Smooth muscle cell (in vitro differentiated cells): ENCODE data around the gene SLC6A17. TPM values are rescaled to one million over a fixed set of nuclear protein-coding genes. Genes with fewer than 3 reads are reported as not detected.

Source experiments
- DNase-seq: peaks from one replicate; lab custom pipeline; 2025; ENCODE audit not compliant: unreplicated experiment; lab: John Stamatoyannopoulos, UW
- H2AFZ ChIP-seq: fragments of 200-600 bp; sonication (generic); 2 replicates; pipeline ENCODE4 v1.6.0; 2016; ENCODE audit warnings: antibody characterized with exemption, low read depth, mild to moderate bottlenecking
- H3F3A ChIP-seq: fragments of 200-600 bp; sonication (generic); 2 replicates; pipeline ENCODE4 v1.6.0; 2017; ENCODE audit warnings: antibody characterized with exemption, low read depth
- H3K27ac ChIP-seq: fragments of 200-600 bp; sonication (generic); 2 replicates; pipeline ENCODE4 v1.5.1; 2016; ENCODE audit warnings: low read depth, mild to moderate bottlenecking
- H3K27me3 ChIP-seq: fragments of 200-600 bp; sonication (generic); 2 replicates; pipeline ENCODE4 v1.6.1; 2016; ENCODE audit warnings: low read depth, mild to moderate bottlenecking
- H3K36me3 ChIP-seq: fragments of 200-600 bp; sonication (generic); 2 replicates; pipeline ENCODE4 v1.5.1; 2016; ENCODE audit warnings: low read depth
- H3K4me1 ChIP-seq: fragments of 200-600 bp; sonication (generic); 2 replicates; pipeline ENCODE4 v1.5.1; 2016; ENCODE audit warnings: low read depth
- H3K4me2 ChIP-seq: fragments of 200-600 bp; sonication (generic); 2 replicates; pipeline ENCODE4 v1.6.0; 2016; ENCODE audit warnings: mild to moderate bottlenecking
- H3K4me3 ChIP-seq: fragments of 200-600 bp; sonication (generic); 2 replicates; pipeline ENCODE4 v1.5.1; 2016; ENCODE audit warnings: mild to moderate bottlenecking
- H3K79me2 ChIP-seq: fragments of 200-600 bp; sonication (generic); 2 replicates; pipeline ENCODE4 v1.6.0; 2016; ENCODE audit warnings: low read depth, mild to moderate bottlenecking
- H3K9ac ChIP-seq: fragments of 200-600 bp; sonication (generic); 2 replicates; pipeline ENCODE4 v1.6.0; 2016; ENCODE audit warnings: low read depth
- H3K9me3 ChIP-seq: fragments of 200-600 bp; sonication (generic); replicated peaks from 2 replicates; pipeline ENCODE4 v1.5.1; 2016; ENCODE audit warnings: low read depth
- H4K20me1 ChIP-seq: fragments of 200-600 bp; sonication (generic); 2 replicates; pipeline ENCODE4 v1.6.0; 2016; ENCODE audit warnings: low read depth
- CTCF ChIP-seq: fragments of 200-600 bp; sonication (generic); IDR thresholded peaks from 2 replicates; pipeline ENCODE4 v1.5.1; 2017; ENCODE audit warnings: borderline replicate concordance, mild to moderate bottlenecking, antibody characterized with exemption; ENCODE audit not compliant: insufficient read depth, poor library complexity, severe bottlenecking
- WGBS: methylation state at CpG from one replicate; pipeline ENCODE4 v1.1.7; 2016; ENCODE audit warnings: low lambda C conversion rate; 5-methylcytosine and 5-hydroxymethylcytosine counted together
- polyA plus RNA-seq: library from polyadenylated mRNA; unstranded; fragments of >200 nt; fragmentation: Nextera tagmentation; extraction: Ambion mirVana; gene quantifications from 2 replicates; pipeline ENCODE4 v1.2.1, GENCODE V29; 2016
- total RNA-seq: library from RNA; depleted of rRNA; stranded (reverse); fragments of >200 nt; gene quantifications from 2 replicates; pipeline ENCODE4 v1.2.3, GENCODE V29; 2014

Gene SLC6A17
- total and polyA plus RNA-seq, 2 experiments from 2014 or later = 3.2 to 4.0 TPM

DNA sequence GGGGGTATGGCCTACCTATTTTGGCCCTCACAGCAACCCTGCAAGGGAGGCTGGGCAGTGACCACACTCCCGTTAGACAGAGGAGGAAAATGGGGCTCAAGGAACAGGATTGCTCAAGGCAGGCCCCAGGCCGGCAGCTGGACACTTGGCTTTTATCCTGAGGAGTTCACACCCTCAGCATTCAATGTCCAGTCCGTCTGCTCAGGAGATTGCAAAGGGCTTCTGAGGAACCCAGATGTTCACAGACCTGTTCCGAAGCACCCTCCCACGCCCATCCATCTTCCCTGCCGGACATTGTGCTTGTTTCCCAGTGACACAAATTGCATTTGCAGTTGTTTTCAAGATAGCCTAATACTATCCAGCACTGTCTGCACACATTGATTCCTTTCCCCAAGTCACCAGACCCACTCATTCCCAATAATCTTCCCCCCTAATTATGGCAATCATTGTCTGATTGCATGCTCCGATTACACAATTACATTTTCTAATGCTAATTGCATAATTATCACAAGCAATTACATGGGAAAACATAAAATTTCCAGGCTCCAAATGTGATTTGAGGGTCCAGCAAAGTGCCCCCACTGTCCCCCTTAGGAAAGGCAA lies 42.3 kb upstream of the SLC6A17 start:
- no peak for DNase-seq
- H4K20me1 ChIP-seq = no peaks in the 10 kb centered on the region
- no peak for TF ChIP-seq CTCF
- no peaks in the 10 kb centered on the region for H3F3A ChIP-seq
- H3K4me3 ChIP-seq = no peak overlapping the region
- H2AFZ ChIP-seq = no peak overlapping the region
- H3K79me2 ChIP-seq = no peaks in the 10 kb centered on the region
- no peak overlapping the region for H3K4me2 ChIP-seq
- WGBS = 60% methylated on average over 7 of the region's 7 CpGs
- H3K4me1 ChIP-seq = no peaks in the 10 kb centered on the region
- no peaks in the 10 kb centered on the region for H3K9me3 ChIP-seq
- H3K36me3 ChIP-seq = no peaks in the 10 kb centered on the region
- no peak overlapping the region for H3K27ac ChIP-seq
- H3K9ac ChIP-seq = no peak overlapping the region
- peaks cover 8% of the 10 kb centered on the region for H3K27me3 ChIP-seq

DNA sequence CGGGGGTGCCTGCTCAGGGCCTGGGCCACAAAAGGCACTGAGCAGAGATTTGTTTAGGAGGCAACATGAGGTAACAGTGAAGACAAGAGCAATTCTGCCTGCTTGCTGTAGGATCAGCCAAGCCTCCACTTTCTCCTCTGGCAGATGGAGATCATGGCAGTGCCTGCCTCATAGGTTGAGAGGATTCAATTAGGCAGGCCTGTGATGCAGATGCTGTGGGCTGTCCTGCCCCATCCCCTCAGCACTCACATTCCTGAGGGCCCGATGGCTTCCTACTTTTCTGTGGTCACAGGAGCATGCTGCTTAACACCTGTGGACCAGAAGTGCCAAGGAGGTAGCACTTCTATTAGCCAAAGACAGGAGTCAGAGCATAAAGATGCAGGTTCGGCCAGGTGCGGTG lies 39.2 kb upstream of the SLC6A17 start:
- Histone ChIP-seq H3K27me3 (peaks cover 17% of the 10 kb centered on the region), H3K4me3 (no peak overlapping the region), H4K20me1 (no peaks in the 10 kb centered on the region), H3K4me1 (no peaks in the 10 kb centered on the region), H3K27ac (no peak overlapping the region), H3F3A (no peaks in the 10 kb centered on the region), H3K4me2 (no peak overlapping the region), H2AFZ (no peak overlapping the region), H3K9ac (no peak overlapping the region), H3K9me3 (no peaks in the 10 kb centered on the region), H3K36me3 (no peaks in the 10 kb centered on the region), H3K79me2 (no peaks in the 10 kb centered on the region)
- 87% methylated on average over 4 of the region's 4 CpGs for WGBS
- no peak for DNase-seq
- no peak for TF ChIP-seq CTCF

- Histone ChIP-seq H3K4me1 (no peaks in the 10 kb centered on the region), H3K79me2 (no peaks in the 10 kb centered on the region), H3K9ac (no peak within 1 kb of the TSS), H3K9me3 (no peaks in the 10 kb centered on the region), H3F3A (no peaks in the 10 kb centered on the region), H4K20me1 (no peaks in the 10 kb centered on the region), H3K4me2 (no peak within 1 kb of the TSS), H3K36me3 (no peaks in the 10 kb centered on the region), H3K27me3 (peaks cover 17% of the 10 kb centered on the region), H3K4me3 (no peak within 1 kb of the TSS), H2AFZ (no peak within 1 kb of the TSS), H3K27ac (no peak within 1 kb of the TSS)
- no peak for TF ChIP-seq CTCF
- 88% methylated on average over 5 of the region's 5 CpGs for WGBS
- DNase-seq = no peak
These were observed 38.2 kb upstream of the SLC6A17 start, which contains the start of gene UBL4B for GRCh38 chr1:110112143-110112542. Gene UBL4B (plus strand): TSS chr1:110112443. CDS start chr1:110112535, 92 bp downstream.

DNA sequence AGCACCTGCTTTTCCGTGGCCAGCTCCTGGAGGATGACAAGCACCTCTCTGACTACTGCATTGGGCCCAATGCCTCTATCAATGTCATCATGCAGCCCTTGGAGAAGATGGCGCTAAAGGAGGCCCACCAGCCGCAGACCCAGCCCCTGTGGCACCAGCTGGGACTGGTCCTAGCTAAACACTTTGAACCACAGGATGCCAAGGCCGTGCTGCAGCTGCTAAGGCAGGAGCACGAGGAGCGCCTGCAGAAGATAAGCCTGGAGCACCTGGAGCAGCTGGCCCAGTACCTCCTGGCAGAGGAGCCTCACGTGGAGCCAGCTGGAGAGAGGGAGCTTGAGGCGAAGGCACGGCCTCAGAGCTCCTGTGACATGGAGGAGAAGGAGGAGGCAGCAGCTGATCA lies 37.6 kb upstream of the SLC6A17 start:
- Histone ChIP-seq H3K9ac (no peak overlapping the region), H3K9me3 (no peaks in the 10 kb centered on the region), H3K4me3 (no peak overlapping the region), H3F3A (no peaks in the 10 kb centered on the region), H3K36me3 (no peaks in the 10 kb centered on the region), H3K27ac (no peak overlapping the region), H4K20me1 (no peaks in the 10 kb centered on the region), H3K4me2 (no peak overlapping the region), H3K4me1 (no peaks in the 10 kb centered on the region), H3K79me2 (no peaks in the 10 kb centered on the region), H3K27me3 (peaks cover 17% of the 10 kb centered on the region), H2AFZ (no peak overlapping the region)
- WGBS = 86% methylated on average over 9 of the region's 9 CpGs
- no peak for DNase-seq
- TF ChIP-seq CTCF = no peak
